GM10248 (cell line): ENCODE measurements around the gene KCNQ4.

Source experiments
- CTCF ChIA-PET: fragments of 300-600 bp; sonication (Branson Sonifier 250); formaldehyde crosslinking; extraction: SDS; loops from one replicate; lab custom pipeline; 2021; ENCODE audit warnings: antibody characterized with exemption; lab: Yijun Ruan, JAX
- POLR2A ChIA-PET: fragments of 350-650 bp; sonication (Branson Sonifier 250); formaldehyde crosslinking; extraction: SDS; loops from one replicate; lab custom pipeline; 2020; ENCODE audit warnings: antibody characterized with exemption; lab: Yijun Ruan, JAX
- DNase-seq: peaks from one replicate; pipeline ENCODE4 v3.0.0; 2012; ENCODE audit errors: extremely low spot score
- CTCF ChIP-seq: IDR thresholded peaks from 2 replicates; pipeline ENCODE4 v1.5.1; 2012; ENCODE audit warnings: mild to moderate bottlenecking, low read depth; ENCODE audit errors: extremely low read depth, missing control alignments, control extremely low read depth

KCNQ4 gene

GRCh38 chr1:40766560-40766959, 17.0 kb upstream of the KCNQ4 start:
- ChIA-PET POLR2A (no interaction called here), CTCF (interaction anchor here (1.1 to 15.4 kb wide), 4 partner anchors 7 to 84 kb away, joined by 3 to 232 read pairs (median 8); no protein-coding TSS in a partner anchor)
- no peak for TF ChIP-seq CTCF

GRCh38 chr1:40768146-40768990, 15.2 kb upstream of the KCNQ4 start:
- no peak for DNase-seq
- ChIA-PET POLR2A (no interaction called here), CTCF (interaction anchor here (1.0 to 1.4 kb wide), 2 partner anchors 99 to 184 kb away, joined by 3 to 4 read pairs; no protein-coding TSS in a partner anchor)
- TF ChIP-seq CTCF: no peak

More at GRCh38 chr1:40766560-40766959, 17.0 kb upstream of the KCNQ4 start:
- DNase-seq: no peak

- CTCF ChIA-PET: interaction anchor here (0.7 to 8.4 kb wide), 6 partner anchors 10 to 180 kb away, joined by 3 to 232 read pairs (median 4); no protein-coding TSS in a partner anchor
- DNase-seq: no peak
- POLR2A ChIA-PET: no interaction called here
- TF ChIP-seq CTCF: no peak
Observed at GRCh38 chr1:40769815-40770214, 13.8 kb upstream of the KCNQ4 start.

- ChIA-PET CTCF (interaction anchor here (0.7 to 8.4 kb wide), 8 partner anchors 11 to 180 kb away, joined by 3 to 232 read pairs (median 4); no protein-coding TSS in a partner anchor), POLR2A (no interaction called here)
- no peak for DNase-seq
- no peak for TF ChIP-seq CTCF
Observed at GRCh38 chr1:40770296-40771070, 13.1 kb upstream of the KCNQ4 start.

GRCh38 chr1:40772146-40772955, 11.2 kb upstream of the KCNQ4 start:
- POLR2A ChIA-PET: interaction anchor here (0.6 kb wide), 1 partner anchor 1186 kb away, joined by 7 read pairs; no protein-coding TSS in a partner anchor
- TF ChIP-seq CTCF: no peak
- CTCF ChIA-PET: interaction anchor here (0.7 to 8.4 kb wide), 23 partner anchors 8 to 183 kb away, joined by 3 to 232 read pairs (median 10); partner anchors contain the start of genes CITED4 and NFYC
- no peak for DNase-seq
